GM19043 (cell line): ENCODE results near the gene CNTN4.

Source experiments
- ATAC-seq: cut with Tn5 transposase; IDR thresholded peaks from one replicate; pipeline ENCODE4 v1.9.1; 2021; ENCODE audit warnings: low read depth; ENCODE audit not compliant: unreplicated experiment

Gene CNTN4

DNA sequence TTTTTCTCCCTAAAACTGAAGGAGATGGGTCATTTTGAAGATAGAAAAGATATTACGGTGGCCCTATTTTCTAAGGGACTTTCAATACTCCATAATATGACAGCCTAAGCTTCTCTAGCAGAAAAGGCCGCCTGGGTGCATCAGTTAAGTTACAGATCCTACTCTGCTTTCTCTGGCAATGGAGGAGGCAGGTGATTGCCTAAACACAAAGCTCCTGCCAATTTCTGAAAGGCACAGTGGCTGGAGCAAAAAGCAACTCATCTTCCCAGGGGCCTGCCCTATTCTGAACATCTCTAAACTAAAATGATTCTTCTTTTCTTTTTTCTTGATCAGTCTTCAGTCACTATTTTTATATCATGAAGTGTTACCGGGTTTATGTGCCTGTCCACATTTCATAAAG, 276.7 kb downstream of the CNTN4 start:
- ATAC-seq, result no peak

DNA sequence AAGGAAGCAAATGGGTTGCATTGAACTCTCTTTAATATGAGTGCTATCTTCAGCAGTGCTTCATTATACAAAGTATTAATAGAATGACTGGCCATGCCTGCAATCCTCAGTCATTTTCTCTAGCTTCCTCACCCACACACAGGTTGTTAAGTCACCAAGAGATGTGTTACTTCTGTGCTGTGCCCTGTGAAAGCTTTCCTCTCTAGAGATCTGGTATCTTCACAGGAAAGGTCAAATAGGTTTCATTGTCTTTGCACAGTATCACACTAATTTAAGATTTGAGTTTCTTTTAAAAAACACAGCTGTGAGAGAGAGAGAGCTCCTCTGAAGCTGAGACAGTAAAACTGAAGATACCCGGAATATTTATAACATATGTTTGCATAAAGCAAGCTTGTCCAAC, 278.6 kb downstream of the CNTN4 start:
- no peak for ATAC-seq

DNA sequence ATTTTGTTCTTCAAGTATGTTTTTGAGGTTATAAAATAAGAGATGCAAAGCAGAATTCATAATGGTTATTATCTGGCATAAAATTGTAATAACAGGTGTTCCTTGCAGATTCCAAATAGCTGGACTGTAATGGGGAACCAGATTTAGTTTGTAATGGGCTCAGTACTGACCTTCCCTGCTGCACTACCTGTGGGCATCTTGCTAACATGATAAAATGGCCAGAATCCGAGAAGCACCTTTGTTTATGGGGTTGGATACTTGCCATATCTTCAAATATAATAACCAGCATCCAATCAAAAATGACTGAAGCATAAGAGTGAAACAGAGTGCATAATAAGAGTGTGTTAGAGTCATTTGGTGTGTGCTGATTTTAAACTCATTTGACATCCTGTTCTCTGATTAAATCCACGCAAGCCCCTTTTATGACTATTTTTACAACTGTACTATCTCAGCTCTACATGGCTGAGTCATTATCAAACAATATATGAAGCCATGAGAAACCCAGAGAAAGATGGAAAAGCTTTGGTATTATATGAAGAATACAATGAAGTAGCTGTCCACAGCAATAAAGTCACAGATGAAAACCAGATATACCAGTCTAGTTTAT, 292.4 kb downstream of the CNTN4 start:
- ATAC-seq, result no peak

DNA sequence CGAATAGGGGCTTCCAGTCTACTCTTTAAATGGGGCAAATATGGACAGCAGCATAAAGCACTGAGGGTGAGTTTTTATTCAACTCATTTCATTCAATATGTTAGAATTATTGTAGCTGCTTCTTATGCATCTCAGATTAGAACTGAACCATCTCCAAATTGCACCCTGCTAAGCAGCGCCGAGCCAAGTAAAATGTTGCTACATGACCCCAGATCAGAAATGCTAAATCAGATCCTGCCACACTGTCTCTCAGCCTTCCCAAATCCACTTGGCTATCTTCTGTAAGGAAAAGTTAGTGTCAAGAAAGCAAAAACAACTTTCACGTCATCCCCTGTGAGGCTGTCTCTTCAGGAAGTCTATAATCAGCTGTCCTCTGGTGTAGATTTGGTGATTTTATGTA, 293.2 kb downstream of the CNTN4 start:
- no peak for ATAC-seq

DNA sequence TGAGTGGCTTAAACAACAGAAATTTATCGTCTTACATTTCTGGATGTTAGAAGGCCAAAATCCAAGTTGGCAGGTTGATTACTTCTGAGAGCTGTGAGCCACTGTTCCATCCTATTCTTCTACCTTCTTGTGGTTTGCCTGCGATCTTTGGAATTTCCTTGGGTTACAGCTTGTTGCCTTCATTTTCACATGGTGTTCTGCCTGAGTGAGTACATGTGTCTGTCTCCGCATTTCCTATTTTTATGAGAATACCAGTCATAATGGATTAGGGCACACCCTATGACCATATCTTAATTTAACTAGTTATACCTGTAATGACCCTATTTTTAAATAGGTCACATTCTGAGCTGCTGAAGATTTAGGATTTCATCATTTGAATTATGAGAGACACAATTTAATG, 294.3 kb downstream of the CNTN4 start:
- ATAC-seq, result no peak

DNA sequence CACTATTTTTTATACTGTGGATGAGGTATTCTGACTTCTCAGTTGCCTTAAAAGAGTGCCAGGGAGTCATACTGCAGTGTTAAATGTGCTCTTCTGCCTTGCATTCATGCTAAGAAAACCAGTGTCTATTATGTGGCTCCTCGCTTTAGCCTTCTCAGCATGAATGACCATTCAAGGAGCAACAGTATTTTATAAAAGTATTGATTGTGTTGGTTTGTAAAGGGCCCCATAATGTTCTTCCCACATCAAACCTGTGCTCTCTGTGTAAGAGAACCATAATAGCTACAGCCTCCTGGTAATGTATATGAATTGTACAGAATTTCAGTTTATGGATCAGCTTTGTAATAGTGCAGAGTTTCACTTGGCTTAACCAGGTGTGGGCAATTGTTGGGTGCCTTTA, 316.4 kb downstream of the CNTN4 start:
- ATAC-seq, result no peak

DNA sequence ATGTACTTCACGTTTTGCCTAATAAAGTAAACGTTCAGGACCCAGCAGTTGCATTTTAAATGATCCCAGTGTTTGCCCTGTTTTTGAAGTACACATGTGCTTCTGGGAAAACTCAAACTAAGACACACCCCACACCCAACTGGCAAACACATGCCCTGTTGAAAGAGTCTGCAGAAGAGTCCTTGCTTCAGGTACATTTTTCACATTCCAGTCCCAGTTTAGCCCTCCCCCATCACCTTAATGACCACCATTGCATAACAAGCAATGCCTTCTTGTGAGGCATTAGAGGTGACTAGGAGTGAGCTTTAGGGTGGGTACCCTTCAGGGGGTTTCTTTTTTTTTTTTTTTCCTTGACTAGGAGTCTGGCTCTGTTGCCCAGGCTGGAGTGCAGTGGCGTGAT, 322.3 kb downstream of the CNTN4 start:
- no peak for ATAC-seq

DNA sequence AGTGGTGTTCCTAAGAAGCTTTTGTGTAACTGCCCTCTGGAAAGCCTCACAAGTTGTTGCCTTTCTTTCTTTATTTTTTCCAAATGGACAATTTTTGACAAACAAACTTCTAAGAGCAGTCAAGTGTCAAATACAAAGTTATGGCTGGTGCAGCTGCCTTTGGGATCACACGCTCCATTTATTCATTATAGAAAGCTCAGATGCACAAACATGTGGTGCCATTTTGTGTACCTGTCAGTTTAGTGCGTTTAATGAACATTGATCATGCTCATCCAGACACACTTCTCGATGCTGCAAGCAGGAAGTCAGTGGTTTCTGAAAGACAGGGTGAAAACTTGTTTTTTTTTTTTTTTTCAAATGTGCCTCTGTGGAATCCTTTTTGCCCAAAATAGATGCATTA, 324.5 kb downstream of the CNTN4 start:
- no peak for ATAC-seq

DNA sequence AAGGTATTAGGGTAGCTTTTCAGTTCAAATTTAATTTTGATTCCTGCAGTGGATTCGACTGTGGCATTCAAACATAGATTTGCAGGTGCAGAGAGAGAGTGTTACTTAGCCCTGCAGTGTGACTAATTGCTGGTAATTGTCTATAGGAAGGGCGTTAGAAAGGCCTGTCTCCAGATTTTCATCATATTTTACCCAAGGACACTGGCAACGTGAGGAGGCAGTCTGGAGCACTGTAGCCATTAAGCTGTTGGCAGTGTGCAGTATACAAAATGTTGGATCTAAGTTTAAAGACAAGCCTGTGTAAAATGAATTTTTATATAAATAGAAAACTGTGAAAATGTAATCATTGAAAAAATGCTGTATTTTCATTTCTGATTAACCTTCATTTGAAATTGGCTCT, 342.9 kb downstream of the CNTN4 start:
- ATAC-seq, result no peak

DNA sequence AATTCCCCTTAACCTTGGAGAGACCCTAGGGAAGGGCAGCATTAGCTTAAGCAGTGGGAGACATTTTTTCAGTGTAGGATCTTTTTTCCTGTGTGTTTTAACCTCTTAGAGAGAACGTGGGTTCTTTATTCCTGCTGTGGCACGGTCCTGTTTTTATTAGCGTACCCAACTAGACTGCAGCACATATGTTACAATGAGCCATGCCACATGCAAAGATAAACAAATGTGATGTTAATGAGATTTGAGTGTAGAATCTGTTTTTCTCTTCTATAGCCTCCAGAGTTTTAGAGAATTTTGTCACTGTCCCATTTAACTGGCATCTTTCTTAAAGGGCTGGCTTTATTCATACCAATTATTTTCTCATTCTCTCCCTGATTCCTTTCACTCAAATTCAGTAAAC, 347.5 kb downstream of the CNTN4 start:
- no peak for ATAC-seq

DNA sequence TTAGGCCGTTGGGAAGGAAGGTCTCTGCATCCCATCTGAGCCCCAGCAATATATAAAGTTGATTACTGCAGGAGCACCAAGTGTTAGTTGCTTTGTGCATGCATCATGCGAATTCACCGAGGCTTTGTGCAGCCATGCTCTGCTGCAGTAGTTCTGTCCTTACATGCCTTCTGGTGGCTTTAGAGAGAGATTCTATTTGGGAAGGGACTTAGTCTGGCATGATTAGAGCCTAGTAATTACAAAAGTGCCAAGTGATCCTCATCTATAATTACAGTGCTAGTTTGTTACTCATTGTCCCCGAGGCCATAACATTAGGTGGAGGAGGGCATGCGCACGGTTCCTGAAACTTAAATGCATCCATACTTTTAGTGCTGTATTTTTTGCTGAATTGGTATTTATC, 353.6 kb downstream of the CNTN4 start:
- no peak for ATAC-seq

DNA sequence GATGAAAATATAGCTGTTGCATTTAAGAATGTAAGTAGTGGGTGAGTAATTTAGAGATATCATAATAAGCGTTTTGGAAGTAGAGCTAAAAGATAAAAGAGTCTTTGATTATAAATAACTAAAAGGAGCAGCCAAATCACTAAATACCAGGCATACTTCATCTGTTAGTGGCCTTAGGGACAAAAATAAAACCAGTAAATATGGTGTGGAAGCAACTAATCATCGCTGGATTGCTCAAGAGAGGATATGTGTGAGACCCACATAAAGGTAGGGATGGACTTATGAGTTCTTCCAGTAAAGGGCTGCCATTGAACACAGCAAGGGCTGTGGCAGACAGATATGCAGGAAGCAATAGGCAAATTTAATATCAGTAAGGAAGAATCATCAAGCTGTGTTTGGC, 356.2 kb downstream of the CNTN4 start:
- no peak for ATAC-seq

DNA sequence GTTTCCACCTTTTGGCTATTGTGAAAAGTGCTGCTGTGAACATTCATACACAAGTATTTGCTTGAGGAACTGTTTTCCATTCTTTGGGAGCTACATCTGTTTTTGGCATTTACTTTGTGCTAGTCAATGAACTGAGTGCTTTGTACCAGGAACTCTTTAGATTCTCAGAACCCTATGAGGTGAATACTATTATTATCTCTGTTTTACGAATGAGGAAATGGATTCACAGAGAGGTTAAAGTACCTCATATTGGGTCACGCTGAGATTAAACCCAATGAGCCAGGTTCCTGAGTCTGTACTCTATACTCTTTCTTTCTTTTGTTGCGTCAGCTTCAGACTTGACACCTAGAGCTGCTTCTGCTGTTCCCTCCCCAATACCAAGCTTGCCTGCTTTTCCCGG, 358.1 kb downstream of the CNTN4 start:
- no peak for ATAC-seq

DNA sequence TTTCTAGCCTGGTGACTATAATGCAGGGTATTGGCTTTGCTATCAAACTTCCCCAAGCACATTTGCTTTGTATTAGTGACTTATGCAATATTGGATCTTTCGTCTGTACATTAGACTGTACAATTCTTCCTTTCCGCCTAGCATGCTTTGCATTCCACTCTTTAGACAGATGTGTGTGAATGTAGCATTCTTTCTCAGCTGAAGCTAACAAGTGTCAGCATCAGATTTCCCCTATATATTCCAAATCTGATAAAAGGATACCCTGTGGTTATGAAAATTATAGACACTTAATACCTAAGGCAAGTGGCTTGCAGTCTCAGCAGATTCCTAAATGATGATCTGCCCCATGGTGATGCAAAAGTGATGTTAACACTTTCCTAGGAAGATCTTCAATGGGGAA, 360.1 kb downstream of the CNTN4 start:
- no peak for ATAC-seq

DNA sequence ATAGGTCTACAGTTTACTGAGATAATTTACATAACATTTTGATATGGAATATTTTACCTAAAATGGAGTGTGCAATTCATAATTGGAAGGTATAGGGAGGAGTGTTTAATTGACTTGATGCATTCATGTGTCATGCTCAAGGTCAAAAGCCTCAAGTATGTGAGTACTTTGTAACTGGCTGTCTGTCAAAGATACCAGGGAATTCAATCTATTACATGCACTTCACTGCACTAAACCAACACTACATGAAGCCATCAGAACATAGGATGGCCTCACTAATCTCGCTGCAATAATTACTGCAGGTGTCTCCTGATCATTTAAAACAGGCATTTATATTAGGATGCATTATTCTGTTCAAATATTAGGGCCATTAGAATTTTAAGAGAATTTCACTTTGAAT, 367.2 kb downstream of the CNTN4 start:
- no peak for ATAC-seq

DNA sequence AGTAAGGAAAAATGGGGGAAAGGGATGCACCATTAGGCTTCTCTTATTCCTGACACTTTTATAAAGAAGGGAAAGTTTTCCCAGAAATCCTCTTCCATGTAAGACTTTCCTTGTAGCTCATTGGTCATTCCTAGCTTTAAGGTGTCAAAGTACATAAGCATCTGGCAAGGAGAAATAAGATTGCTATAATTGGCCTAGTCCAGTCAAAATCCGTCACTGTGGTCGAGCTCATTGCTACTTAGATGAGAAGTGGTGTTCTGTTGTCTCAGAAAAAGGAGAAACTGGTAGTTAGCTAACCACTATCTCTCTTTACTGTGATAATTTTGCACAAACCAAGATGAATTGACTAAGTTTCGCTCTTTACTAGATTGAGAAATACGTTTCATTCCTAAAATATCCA, 370.1 kb downstream of the CNTN4 start:
- no peak for ATAC-seq

DNA sequence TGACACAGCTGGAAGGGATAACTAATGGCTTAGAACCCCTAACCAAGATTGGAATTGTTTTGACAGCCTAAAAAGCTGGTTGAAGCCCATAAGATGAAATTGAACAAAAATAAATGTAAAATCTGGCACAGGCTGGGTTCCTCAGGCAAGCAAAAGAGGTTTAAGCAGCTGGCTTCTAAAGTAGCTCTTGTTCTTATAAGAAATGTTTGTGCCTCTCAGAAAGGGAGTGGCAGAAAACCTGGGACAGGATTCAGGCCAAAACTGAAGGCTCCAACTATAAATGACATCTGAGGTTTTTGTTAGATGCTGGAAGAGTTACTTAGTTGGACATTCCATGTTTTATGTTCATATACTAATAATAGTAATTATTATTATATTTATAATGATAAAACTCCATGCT, 378.3 kb downstream of the CNTN4 start:
- no peak for ATAC-seq

DNA sequence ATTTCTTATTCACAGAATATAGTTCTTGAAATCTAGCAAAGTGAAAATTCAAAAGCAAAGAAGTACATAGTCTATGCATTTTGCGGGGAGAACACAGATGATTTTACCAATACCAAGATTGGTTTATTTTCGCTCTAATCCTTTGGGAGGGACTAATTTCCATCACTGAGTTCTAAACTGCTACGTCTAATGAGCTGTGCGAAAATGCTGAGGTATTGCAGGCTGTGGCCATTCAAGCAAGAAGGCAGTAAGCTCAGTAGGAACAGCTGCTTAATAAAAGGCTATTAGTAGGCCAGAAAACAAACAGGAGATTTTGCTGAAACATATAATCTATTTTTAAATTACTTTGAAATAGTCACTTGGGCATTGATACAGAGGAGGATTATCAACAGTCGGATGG, 379.0 kb downstream of the CNTN4 start:
- no peak for ATAC-seq

DNA sequence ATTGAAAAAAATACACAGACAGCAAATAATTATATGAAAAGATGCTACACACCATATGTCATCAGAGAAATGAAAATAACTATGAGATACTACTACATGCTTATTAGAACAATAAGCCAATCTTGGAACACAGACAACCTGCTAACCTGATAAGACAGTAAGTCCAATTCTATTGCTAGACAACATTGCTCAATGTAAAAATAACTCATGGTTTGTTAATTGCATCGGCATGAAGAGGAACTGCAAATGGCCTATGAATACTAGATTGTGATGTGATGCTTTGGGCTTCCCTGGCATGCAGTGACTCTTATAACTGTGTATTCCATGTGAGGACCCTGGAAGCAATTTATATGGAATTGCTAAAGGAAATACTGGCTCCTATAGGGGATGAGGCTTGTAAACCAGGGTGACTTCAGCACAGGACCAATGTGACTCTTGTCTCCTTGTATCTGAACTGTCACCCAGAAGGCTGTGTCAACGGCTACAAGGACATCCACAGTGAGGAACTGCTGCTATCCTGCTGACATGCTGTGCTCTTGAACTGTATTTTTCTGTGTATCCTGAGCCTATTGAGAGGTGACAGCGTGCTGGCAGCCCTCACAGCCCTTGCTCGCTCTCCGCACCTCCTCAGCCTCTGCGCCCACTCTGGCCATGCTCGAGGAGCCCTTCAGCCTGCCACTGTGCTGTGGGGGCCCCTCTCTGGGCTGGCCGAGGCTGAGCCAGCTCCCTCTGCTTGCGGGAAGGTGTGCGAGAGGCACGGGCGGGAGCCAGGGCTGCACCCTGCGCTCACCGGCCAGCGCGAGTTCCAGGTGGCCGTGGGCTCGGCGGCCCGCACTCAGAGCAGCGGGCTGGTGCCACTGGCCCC, 385.7 kb downstream of the CNTN4 start:
- ATAC-seq, result no peak

DNA sequence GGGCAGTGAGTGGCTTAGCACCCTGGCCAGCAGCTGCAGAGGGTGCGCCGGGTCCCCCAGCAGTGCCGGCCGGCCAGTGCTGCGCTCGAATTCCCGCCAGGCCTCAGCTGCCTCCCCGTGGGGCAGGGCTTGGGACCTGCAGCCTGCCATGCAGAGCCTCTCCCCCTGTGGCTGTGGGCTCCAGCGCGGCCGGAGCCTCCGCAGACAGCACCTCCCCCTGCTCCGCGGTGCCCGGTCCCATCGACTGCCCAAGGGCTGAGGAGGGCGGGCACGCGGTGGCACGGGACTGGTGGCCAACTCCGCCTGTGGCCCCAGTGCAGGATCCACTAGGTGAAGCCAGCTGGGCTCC, 386.3 kb downstream of the CNTN4 start:
- no peak for ATAC-seq

DNA sequence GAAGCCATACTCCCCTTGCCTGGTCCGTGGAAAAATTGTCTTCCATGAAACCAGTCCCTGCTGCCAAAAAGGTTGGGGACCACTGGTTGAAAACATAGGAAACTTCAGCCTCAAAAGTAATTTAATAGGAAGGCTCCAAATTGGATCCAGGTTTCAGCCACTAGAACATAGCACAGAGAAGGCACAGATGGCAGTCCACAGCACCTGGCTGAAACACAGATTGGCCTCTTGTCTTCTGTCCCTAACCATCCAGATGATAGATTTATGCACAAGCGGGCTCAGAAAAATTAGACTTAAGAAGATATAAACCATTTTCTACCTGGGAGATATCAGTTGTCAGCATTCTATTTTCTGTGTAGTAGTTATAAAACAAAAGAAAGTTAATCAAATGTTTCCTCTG, 397.1 kb downstream of the CNTN4 start:
- ATAC-seq, result no peak

DNA sequence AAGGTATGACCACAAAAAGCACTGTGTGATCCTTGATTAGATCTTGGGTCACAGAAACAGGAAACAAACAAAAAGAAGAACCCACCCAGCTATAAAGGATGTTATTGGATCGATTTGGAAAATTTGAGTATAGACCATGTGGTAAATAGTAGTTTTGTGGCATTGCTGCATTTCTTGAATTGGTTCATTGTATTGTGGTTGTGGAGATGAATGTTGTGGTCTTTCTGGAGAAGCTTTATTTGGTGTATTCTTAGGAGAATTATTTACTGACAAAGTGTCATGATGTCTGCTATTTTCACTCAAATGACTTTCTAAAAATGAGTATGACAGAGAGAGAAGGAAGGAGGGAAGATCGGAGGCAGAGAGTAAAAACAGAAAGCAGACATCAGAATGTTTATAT, 406.2 kb downstream of the CNTN4 start:
- no peak for ATAC-seq

DNA sequence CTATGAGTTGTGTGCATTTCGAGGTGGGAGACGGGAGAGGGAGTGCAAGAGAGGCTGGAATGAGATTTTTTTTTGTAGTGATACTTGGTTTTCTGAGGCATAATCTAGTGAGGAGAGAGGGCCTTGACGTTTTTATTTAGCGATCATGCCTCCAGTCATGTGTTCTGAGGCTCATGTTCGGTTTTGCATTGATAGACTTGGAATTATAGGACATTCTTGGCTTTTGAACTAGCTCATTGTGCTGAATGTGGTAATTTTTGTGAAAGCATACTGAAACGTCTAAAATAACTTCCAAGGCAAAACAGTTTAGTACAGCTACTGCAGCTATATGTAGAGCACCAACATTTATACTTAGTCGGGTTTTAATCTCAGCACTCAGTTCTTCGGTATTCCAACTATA, 408.1 kb downstream of the CNTN4 start:
- no peak for ATAC-seq
